ENCODE data around the gene PLK1. TPM values are rescaled to one million over a fixed set of nuclear protein-coding genes. Genes with fewer than 3 reads are reported as not detected.

Gene PLK1
- total and polyA plus RNA-seq, 2 of the 13 experiments (the other 11 are each of a cell fraction or from before 2014, with no cell fraction given) = 71.5 to 76.3 TPM

- TF ChIP-seq ZNF235 (CRISPR knock-in tag; IDR thresholded peaks at IDR 0.05; ENCODE audit: borderline replicate concordance) = peak; percentile 99
- peak; percentile 98 for TF ChIP-seq ZFP90 (CRISPR knock-in tag; IDR thresholded peaks at IDR 0.05; ENCODE audit: borderline replicate concordance)
- TF ChIP-seq, protein P1, sequence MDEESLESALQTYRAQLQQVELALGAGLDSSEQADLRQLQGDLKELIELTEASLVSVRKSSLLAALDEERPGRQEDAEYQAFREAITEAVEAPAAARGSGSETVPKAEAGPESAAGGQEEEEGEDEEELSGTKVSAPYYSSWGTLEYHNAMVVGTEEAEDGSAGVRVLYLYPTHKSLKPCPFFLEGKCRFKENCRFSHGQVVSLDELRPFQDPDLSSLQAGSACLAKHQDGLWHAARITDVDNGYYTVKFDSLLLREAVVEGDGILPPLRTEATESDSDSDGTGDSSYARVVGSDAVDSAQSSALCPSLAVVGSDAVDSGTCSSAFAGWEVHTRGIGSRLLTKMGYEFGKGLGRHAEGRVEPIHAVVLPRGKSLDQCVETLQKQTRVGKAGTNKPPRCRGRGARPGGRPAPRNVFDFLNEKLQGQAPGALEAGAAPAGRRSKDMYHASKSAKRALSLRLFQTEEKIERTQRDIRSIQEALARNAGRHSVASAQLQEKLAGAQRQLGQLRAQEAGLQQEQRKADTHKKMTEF (CRISPR knock-in tag; IDR thresholded peaks at IDR 0.05) = peak; percentile 96
- peak; percentile 98 for TF ChIP-seq NFYC (CRISPR knock-in tag; IDR thresholded peaks at IDR 0.05)
- TF ChIP-seq, protein P2, sequence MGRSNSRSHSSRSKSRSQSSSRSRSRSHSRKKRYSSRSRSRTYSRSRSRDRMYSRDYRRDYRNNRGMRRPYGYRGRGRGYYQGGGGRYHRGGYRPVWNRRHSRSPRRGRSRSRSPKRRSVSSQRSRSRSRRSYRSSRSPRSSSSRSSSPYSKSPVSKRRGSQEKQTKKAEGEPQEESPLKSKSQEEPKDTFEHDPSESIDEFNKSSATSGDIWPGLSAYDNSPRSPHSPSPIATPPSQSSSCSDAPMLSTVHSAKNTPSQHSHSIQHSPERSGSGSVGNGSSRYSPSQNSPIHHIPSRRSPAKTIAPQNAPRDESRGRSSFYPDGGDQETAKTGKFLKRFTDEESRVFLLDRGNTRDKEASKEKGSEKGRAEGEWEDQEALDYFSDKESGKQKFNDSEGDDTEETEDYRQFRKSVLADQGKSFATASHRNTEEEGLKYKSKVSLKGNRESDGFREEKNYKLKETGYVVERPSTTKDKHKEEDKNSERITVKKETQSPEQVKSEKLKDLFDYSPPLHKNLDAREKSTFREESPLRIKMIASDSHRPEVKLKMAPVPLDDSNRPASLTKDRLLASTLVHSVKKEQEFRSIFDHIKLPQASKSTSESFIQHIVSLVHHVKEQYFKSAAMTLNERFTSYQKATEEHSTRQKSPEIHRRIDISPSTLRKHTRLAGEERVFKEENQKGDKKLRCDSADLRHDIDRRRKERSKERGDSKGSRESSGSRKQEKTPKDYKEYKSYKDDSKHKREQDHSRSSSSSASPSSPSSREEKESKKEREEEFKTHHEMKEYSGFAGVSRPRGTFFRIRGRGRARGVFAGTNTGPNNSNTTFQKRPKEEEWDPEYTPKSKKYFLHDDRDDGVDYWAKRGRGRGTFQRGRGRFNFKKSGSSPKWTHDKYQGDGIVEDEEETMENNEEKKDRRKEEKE (IDR thresholded peaks at IDR 0.05) = no peak
- TF ChIP-seq NBN (conservative IDR thresholded peaks at IDR 0.05) = no peak
- no peak; the same call in none of the 2 replicates for TF ChIP-seq ZKSCAN5 (CRISPR knock-in tag; IDR thresholded peaks at IDR 0.05)
- peak; percentile 99 for TF ChIP-seq GATAD1 (CRISPR knock-in tag; IDR thresholded peaks at IDR 0.05)
- TF ChIP-seq ZNF431 (CRISPR knock-in tag; IDR thresholded peaks at IDR 0.05; ENCODE audit: borderline replicate concordance, low read depth) = peak; percentile 86
- peak; percentile 21; the same call in 1 of the 2 replicates for TF ChIP-seq ATAD3A (CRISPR knock-in tag; IDR thresholded peaks at IDR 0.05)
- TF ChIP-seq ZZZ3 (CRISPR knock-in tag; IDR thresholded peaks at IDR 0.05; ENCODE audit: borderline replicate concordance) = peak; percentile 96
- TF ChIP-seq FOXP1 (IDR thresholded peaks at IDR 0.05) = no peak
- no peak for TF ChIP-seq FOXP1 (CRISPR knock-in tag; IDR thresholded peaks at IDR 0.05)
- TF ChIP-seq ZNF614 (CRISPR knock-in tag; IDR thresholded peaks at IDR 0.05; ENCODE audit: borderline replicate concordance) = peak; percentile 71; the same call in 1 of the 2 replicates
- peak; percentile 98 for TF ChIP-seq NKX3-1 (CRISPR knock-in tag; IDR thresholded peaks at IDR 0.05)
- peak; percentile 10; the same call in 1 of the 2 replicates for TF ChIP-seq ZNF644 (CRISPR knock-in tag; IDR thresholded peaks at IDR 0.05; ENCODE audit: low read depth)
- 0 out of 2 replicates have a peak, but pooled peaks have one; percentile 37 for TF ChIP-seq ZC3H4 (CRISPR knock-in tag; IDR thresholded peaks at IDR 0.05; ENCODE audit: borderline replicate concordance)
- peak; percentile 73; the same call in 1 of the 2 replicates for TF ChIP-seq ARNTL (CRISPR knock-in tag; IDR thresholded peaks at IDR 0.05)
- no peak for TF ChIP-seq TBP (CRISPR knock-in tag; IDR thresholded peaks at IDR 0.05)
- TF ChIP-seq SIX1 (CRISPR knock-in tag; IDR thresholded peaks at IDR 0.05; ENCODE audit: borderline replicate concordance) = peak; percentile 28; the same call in 1 of the 2 replicates
- no peak for TF ChIP-seq ZNF496 (CRISPR knock-in tag; IDR thresholded peaks at IDR 0.05; ENCODE audit: insufficient replicate concordance)
- peak; percentile 98 for TF ChIP-seq ZFX (CRISPR knock-in tag; IDR thresholded peaks at IDR 0.05; ENCODE audit: low read depth)
- TF ChIP-seq PLSCR1 (CRISPR knock-in tag; IDR thresholded peaks at IDR 0.05; ENCODE audit: borderline replicate concordance) = peak; percentile 1
- TF ChIP-seq, protein P3, sequence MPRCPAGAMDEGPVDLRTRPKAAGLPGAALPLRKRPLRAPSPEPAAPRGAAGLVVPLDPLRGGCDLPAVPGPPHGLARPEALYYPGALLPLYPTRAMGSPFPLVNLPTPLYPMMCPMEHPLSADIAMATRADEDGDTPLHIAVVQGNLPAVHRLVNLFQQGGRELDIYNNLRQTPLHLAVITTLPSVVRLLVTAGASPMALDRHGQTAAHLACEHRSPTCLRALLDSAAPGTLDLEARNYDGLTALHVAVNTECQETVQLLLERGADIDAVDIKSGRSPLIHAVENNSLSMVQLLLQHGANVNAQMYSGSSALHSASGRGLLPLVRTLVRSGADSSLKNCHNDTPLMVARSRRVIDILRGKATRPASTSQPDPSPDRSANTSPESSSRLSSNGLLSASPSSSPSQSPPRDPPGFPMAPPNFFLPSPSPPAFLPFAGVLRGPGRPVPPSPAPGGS (CRISPR knock-in tag; IDR thresholded peaks at IDR 0.05) = peak; percentile 73; the same call in 1 of the 2 replicates
Measured at GRCh38 chr16:23640931-23641765, 37.5 kb upstream of the PLK1 start, which contains the start of the genes DCTN5 and PALB2 (continued).

All from HepG2 (cell line).